ENCODE measurements around the gene DGUOK.

DNA sequence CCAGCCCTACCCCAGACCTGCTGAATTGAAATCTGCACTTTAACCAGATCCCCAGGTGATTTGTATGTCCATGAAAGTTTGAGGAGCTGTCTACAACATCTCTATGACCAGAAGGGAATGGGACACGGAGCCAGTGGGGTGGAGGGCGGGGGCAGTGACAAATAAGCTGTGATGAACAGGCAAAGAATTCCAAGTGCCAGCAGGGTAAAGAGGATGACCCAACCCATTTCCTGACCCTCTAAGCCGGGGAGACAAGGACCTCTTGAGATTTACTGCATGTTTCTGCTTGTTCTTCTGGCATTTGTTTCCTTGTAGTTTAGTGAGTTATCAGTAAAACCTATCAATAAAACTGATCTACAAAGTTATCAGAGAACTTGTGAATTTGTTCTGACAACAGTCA lies 66.7 kb downstream of the DGUOK start:
- TF ChIP-seq EZH2 (IDR thresholded peaks at IDR 0.05; ENCODE audit: insufficient read depth, poor library complexity, severe bottlenecking) (no peak), EZH2phosphoT487 (IDR thresholded peaks at IDR 0.05; ENCODE audit: insufficient read depth, low read depth) (no peak)
